Adrenal gland (tissue), 5 donors: Measurements from ENCODE around the gene PTBP3.

ENCODE experiments used
- POLR2A ChIP-seq, 2 donors: fragments of 450-650 bp; IDR thresholded peaks; one replicate each; pipeline ENCODE4 v1.6.1; 2017; ENCODE audit warnings: antibody characterized with exemption in 2 of 2, mild to moderate bottlenecking in 2 of 2, moderate library complexity in 1 of 2
- TF ChIP-seq, protein P1 (sequence below), 6 experiments: fragments of 450-650 bp in 4 of 6; fragments of 200-600 bp in 2 of 6; sonication (generic) in 1 of 6; IDR thresholded peaks; 1 replicate in 5 of 6; 2 replicates in 1 of 6; pipeline versions ENCODE4 v1.5.1 to v1.8.0; 2016 to 2021; ENCODE audit warnings: antibody characterized with exemption in 6 of 6, mild to moderate bottlenecking in 2 of 6, moderate library complexity in 1 of 6
- donor health status: DM: no; HTN: no; CAD: no.

DNA sequence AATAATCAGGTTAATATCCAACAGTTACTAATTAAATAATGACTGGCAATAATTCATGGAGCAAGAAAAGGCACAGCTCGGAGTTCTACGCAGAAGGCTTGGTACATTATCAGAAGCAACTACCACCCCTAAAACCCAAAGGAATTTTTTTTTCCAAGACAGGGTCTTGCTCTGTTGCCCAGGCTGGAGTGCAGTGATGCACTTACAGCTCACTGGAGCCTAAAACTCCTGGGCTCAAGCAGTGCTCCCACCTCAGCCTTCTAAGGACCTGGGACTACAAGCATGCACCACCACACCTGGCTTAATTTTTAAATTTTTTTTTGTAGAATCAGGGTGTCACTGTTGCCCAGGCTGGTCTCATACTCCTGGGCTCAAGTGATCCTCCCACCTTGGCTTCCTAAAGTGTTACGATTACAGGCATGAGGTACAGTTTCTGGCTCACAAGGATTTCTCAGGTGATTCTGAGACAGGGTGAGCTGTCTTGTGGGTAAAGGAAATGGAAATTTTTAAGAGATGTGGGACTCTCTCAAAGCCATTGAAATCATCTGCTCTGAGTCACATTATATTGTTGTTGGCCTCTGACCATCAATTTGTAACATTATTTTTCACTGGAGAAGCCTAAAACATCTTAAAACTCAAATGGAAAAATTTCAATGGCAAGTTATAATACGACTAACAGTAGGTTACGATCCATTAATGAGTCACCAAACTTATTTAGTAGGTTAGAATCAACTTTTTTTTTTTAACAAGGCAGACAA is 26.8 kb upstream of the PTBP3 start:
- TF ChIP-seq, protein P1, sequence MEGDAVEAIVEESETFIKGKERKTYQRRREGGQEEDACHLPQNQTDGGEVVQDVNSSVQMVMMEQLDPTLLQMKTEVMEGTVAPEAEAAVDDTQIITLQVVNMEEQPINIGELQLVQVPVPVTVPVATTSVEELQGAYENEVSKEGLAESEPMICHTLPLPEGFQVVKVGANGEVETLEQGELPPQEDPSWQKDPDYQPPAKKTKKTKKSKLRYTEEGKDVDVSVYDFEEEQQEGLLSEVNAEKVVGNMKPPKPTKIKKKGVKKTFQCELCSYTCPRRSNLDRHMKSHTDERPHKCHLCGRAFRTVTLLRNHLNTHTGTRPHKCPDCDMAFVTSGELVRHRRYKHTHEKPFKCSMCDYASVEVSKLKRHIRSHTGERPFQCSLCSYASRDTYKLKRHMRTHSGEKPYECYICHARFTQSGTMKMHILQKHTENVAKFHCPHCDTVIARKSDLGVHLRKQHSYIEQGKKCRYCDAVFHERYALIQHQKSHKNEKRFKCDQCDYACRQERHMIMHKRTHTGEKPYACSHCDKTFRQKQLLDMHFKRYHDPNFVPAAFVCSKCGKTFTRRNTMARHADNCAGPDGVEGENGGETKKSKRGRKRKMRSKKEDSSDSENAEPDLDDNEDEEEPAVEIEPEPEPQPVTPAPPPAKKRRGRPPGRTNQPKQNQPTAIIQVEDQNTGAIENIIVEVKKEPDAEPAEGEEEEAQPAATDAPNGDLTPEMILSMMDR (IDR thresholded peaks at IDR 0.05), result no peak
- no peak for TF ChIP-seq POLR2A (IDR thresholded peaks at IDR 0.05)
